Kidney (tissue), 14 donors: ENCODE data around the gene STAT5B. TPM values are rescaled to one million over a fixed set of nuclear protein-coding genes. Genes with fewer than 3 reads are reported as not detected.

Source experiments
- DNase-seq, 5 donors: peaks; one replicate each; pipeline ENCODE4 v3.0.0-alpha.2; 2013 to 2020
- FAIRE-seq: peaks from 2 replicates; lab custom pipeline; 2012; peaks lifted over from hg19 to GRCh38; lab: Jason Lieb, UNC
- H3K27ac ChIP-seq, 2 donors: one replicate each; pipeline ENCODE4 v1.7.0; 2013; ENCODE audit warnings: low read depth in 2 of 2, low read length in 2 of 2, inconsistent platforms in 1 of 2
- H3K27me3 ChIP-seq: one replicate; pipeline ENCODE4 v1.7.1; 2013; ENCODE audit warnings: low read length, inconsistent platforms; ENCODE audit not compliant: control insufficient read depth, insufficient read depth
- H3K36me3 ChIP-seq, 3 donors: one replicate each; pipeline versions ENCODE4 v1.7.0 to v1.7.1; 2013; ENCODE audit warnings: low read length in 3 of 3, control low read depth in 1 of 3, inconsistent platforms in 1 of 3; ENCODE audit not compliant: insufficient read depth in 3 of 3, control insufficient read depth in 2 of 3
- H3K4me1 ChIP-seq, 3 donors: one replicate each; pipeline versions ENCODE4 v1.7.0 to v1.7.1; 2013; ENCODE audit warnings: low read length in 3 of 3, inconsistent platforms in 1 of 3, low read depth in 1 of 3; ENCODE audit not compliant: control insufficient read depth in 2 of 3, insufficient read depth in 2 of 3
- H3K4me3 ChIP-seq, 3 donors: one replicate each; pipeline versions ENCODE4 v1.7.0 to v1.8.1; 2013; ENCODE audit warnings: low read length in 3 of 3, control low read depth in 1 of 3, inconsistent platforms in 1 of 3
- H3K9ac ChIP-seq, 3 donors: one replicate each; pipeline versions ENCODE4 v1.7.0 to v1.7.1; 2013; ENCODE audit warnings: low read length in 3 of 3, control low read depth in 1 of 3, inconsistent platforms in 1 of 3
- H3K9me3 ChIP-seq, 3 donors: one replicate each; pipeline versions ENCODE4 v1.7.0 to v1.7.1; 2013; ENCODE audit warnings: low read length in 3 of 3, control low read depth in 1 of 3, inconsistent platforms in 1 of 3; ENCODE audit not compliant: control insufficient read depth in 2 of 3, insufficient read depth in 1 of 3
- CTCF ChIP-seq: IDR thresholded peaks from 3 replicates; pipeline ENCODE4 v1.5.1; 2012; ENCODE audit warnings: mild to moderate bottlenecking, moderate library complexity, borderline replicate concordance; ENCODE audit not compliant: insufficient read depth; ENCODE audit errors: extremely low read depth
- intact Hi-C: fragments of 100-400 bp; cut with DNase I; formaldehyde crosslinking; loops from one replicate; pipeline ENCODE4 v1.11.1; 2022
- polyA plus RNA-seq: library from polyadenylated mRNA; stranded (reverse); fragments of 350-450 nt; fragmentation: Illumina TruSeq; extraction: RNeasy Lipid Tissue Mini Kit (QIAGEN cat#74804); gene quantifications from one replicate; pipeline ENCODE4 v1.2.3, GENCODE V29; 2014; ENCODE audit warnings: low read depth, low replicate concordance; ENCODE audit not compliant: insufficient read depth
- total RNA-seq: library from RNA; stranded (reverse); fragmentation: NEBNext Ultra II Directional; extraction: Animal tissue kit (Norgen Biotek cat#: 25700); gene quantifications from one replicate; pipeline ENCODE4 v1.2.1, GENCODE V29; 2021
- donor health status: control.
- donor health status: control.
- donor health status: control.
- donor health status: control.
- donor health status: control.
- donor health status: DM: yes; HTN: yes; CAD: no.
- donor health status: Normal renal cell carcinoma (clear cell type).

Gene STAT5B
- total and polyA plus RNA-seq, 2 donors from 2014 or later = 20.4 to 68.0 TPM

- H3K4me1 ChIP-seq = peaks cover 0 to 22% (median 5%) of the 10 kb centered on the region in 3 donors
- no peaks in the 10 kb centered on the region for H3K27me3 ChIP-seq
- peak in 1 of 5 donors; percentile 38 for DNase-seq
- no peak for FAIRE-seq
- H3K4me3 ChIP-seq = no peak overlapping the region
- TF ChIP-seq CTCF = no peak
- no peak overlapping the region for H3K27ac ChIP-seq
- intact Hi-C loops = no loop called here
- no peaks in the 10 kb centered on the region for H3K36me3 ChIP-seq
- H3K9ac ChIP-seq = no peak overlapping the region
- no peaks in the 10 kb centered on the region for H3K9me3 ChIP-seq
Measured at GRCh38 chr17:42284566-42284965, 8.4 kb upstream of the STAT5B start.

GRCh38 chr17:42284024-42284369 is 7.8 kb upstream of the STAT5B start:
- no peak for TF ChIP-seq CTCF

GRCh38 chr17:42283241-42284023 is 7.2 kb upstream of the STAT5B start:
- H3K27ac ChIP-seq = no peak overlapping the region

More at GRCh38 chr17:42284024-42284369, 7.8 kb upstream of the STAT5B start:
- Histone ChIP-seq H3K27me3 (no peaks in the 10 kb centered on the region), H3K9ac (no peak overlapping the region), H3K9me3 (no peaks in the 10 kb centered on the region), H3K4me1 (peaks cover 0 to 17% (median 5%) of the 10 kb centered on the region in 3 donors), H3K4me3 (no peak overlapping the region), H3K27ac (no peak overlapping the region), H3K36me3 (no peaks in the 10 kb centered on the region)
- FAIRE-seq (no peak), DNase-seq (peak in 1 of 5 donors; percentile 7)
- intact Hi-C loops = no loop called here

More at GRCh38 chr17:42283241-42284023, 7.2 kb upstream of the STAT5B start:
- TF ChIP-seq CTCF = no peak
- FAIRE-seq (no peak), DNase-seq (peak in 1 of 5 donors; percentile 32)
- H3K4me3 ChIP-seq = no peak overlapping the region
- no peaks in the 10 kb centered on the region for H3K27me3 ChIP-seq
- H3K36me3 ChIP-seq = no peaks in the 10 kb centered on the region
- H3K9ac ChIP-seq = no peak overlapping the region
- intact Hi-C loops = no loop called here
- no peaks in the 10 kb centered on the region for H3K9me3 ChIP-seq
- peaks cover 0 to 13% (median 5%) of the 10 kb centered on the region in 3 donors for H3K4me1 ChIP-seq
